LNCaP clone FGC (cell line): ENCODE data around the gene L2HGDH.

ENCODE experiments used
- DNase-seq: peaks from one replicate; pipeline ENCODE4 v3.0.0-alpha.2; 2011; ENCODE audit warnings: low read depth
- H3K4me3 ChIP-seq: 2 replicates; pipeline ENCODE4 v1.5.1; 2011; ENCODE audit warnings: mild to moderate bottlenecking, low read depth, low read length, control low read depth
- CTCF ChIP-seq: IDR thresholded peaks from 2 replicates; pipeline ENCODE4 v1.5.1; 2012; ENCODE audit warnings: mild to moderate bottlenecking; ENCODE audit not compliant: control insufficient read depth, insufficient read depth; ENCODE audit errors: extremely low read depth

The L2HGDH gene

GRCh38 chr14:50299585-50299984 is 12.4 kb downstream of the L2HGDH start:
- H3K4me3 ChIP-seq = no peak overlapping the region
- TF ChIP-seq CTCF = no peak
- no peak for DNase-seq

- no peak for TF ChIP-seq CTCF
- DNase-seq = no peak
- H3K4me3 ChIP-seq = no peak overlapping the region
Measured at GRCh38 chr14:50290306-50290705, 21.7 kb downstream of the L2HGDH start.

- no peak overlapping the region for H3K4me3 ChIP-seq
- DNase-seq = no peak
- no peak for TF ChIP-seq CTCF
Measured at GRCh38 chr14:50288146-50288545, 23.9 kb downstream of the L2HGDH start.

GRCh38 chr14:50285861-50286260 is 26.2 kb downstream of the L2HGDH start:
- no peak for DNase-seq
- TF ChIP-seq CTCF = no peak
- H3K4me3 ChIP-seq = no peak overlapping the region

GRCh38 chr14:50272498-50272897 is 39.5 kb downstream of the L2HGDH start:
- H3K4me3 ChIP-seq = no peak overlapping the region
- DNase-seq = no peak
- TF ChIP-seq CTCF = no peak

GRCh38 chr14:50270932-50271331 is 41.1 kb downstream of the L2HGDH start:
- no peak for TF ChIP-seq CTCF
- H3K4me3 ChIP-seq = no peak overlapping the region
- no peak for DNase-seq

GRCh38 chr14:50265029-50265428 is 47.0 kb downstream of the L2HGDH start:
- DNase-seq = no peak
- TF ChIP-seq CTCF = no peak
- no peak overlapping the region for H3K4me3 ChIP-seq
